ENCODE data around the gene TMEM209.

DNA sequence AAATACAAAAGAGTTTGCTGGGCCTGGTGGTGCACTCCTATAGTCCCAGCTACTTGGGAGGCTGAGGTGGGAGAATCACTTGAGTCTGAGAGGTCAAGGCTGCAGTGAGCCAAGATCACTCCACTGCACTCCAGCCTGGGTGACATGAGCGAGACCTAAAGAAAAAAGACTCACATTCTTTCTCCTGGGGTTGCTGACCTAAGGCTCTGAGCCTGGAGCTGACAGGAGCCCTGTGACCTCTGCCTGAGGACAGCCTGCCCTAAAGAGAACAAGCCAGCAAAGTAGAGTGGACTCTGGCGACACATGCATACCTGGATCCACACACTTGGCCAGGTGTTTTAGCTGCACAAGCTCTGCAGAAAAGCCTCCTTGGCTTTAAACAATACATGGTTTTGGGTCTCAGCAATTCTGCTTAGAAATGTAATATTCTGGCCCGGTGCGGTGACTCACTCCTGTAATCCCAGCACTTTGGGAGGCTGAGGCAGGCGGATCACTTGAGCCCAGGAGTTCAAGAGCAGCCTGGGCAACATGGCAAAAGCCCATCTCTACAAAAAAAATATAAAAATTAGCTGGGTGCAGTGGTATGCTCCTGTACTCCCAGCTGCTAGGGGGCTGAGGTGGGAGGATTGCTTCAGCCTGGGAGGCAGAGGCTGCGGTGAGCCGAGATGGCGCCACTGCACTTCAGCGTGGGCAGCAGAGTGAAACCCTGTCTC is 58.4 kb downstream of the TMEM209 start:
- TF ChIP-seq CTCF (IDR thresholded peaks at IDR 0.05; ENCODE audit: low read depth, low read length, poor library complexity, severe bottlenecking) (no peak), EZH2phosphoT487 (IDR thresholded peaks at IDR 0.05; ENCODE audit: borderline replicate concordance, low read length) (no peak)
